Lower leg skin (tissue), 3 donors: ENCODE measurements around the gene EYS.

Experiments
- CTCF ChIP-seq, 3 donors: fragments of 450-650 bp; IDR thresholded peaks; one replicate each; pipeline ENCODE4 v1.5.1; 2016; ENCODE audit warnings: antibody characterized with exemption in 3 of 3, mild to moderate bottlenecking in 3 of 3, moderate library complexity in 2 of 3
- POLR2A ChIP-seq, 2 donors: fragments of 450-650 bp; IDR thresholded peaks; one replicate each; pipeline ENCODE4 v1.6.1; 2016 to 2017; ENCODE audit warnings: antibody characterized with exemption in 2 of 2, mild to moderate bottlenecking in 1 of 2, moderate library complexity in 1 of 2

DNA sequence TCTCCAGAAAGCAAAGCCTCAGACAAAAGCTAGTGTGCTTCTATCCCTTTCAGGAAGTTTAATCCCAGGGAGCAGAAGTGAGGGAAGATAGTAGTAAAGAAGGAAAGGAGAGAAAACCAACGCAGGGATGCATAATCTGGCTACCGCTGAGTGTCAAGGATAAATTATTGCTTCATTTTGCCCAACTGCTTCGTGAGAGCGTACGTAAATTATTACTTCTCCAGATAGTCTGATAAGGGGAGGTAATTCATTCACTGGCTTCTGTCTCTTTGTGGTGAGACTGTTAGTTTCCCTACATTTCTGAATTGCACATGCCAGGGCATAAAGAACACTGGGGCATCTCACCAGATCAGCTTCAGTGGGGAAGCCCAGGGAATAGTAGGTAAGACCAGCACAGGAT lies 1531.7 kb downstream of the EYS start:
- TF ChIP-seq CTCF (IDR thresholded peaks at IDR 0.05) (no peak), POLR2A (IDR thresholded peaks at IDR 0.05) (no peak)
